Middle frontal gyrus (tissue), 1 donor: Measurements from ENCODE around the gene PTPRN.

Source experiments
- DNase-seq: peaks from one replicate; pipeline ENCODE4 v3.0.0-alpha.2; 2015; ENCODE audit warnings: low spot score; ENCODE audit errors: extremely low spot score

The PTPRN gene

DNA sequence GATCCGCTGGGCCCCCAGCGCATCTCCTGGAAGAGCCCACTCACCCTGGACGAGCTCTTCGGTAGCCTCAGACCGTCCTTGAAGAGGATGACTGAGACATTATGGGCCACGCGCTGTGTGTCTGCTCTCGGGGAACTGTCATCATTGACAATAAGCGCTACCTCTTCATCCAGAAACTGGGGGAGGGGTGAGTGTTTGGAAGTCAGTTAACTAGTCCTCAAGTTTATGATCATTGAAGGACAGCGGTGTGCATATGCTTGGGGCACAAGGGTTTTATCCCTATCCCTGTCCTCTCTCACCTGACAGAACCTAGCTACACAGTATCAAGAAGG lies 63.3 kb downstream of the PTPRN start:
- DNase-seq = no peak

DNA sequence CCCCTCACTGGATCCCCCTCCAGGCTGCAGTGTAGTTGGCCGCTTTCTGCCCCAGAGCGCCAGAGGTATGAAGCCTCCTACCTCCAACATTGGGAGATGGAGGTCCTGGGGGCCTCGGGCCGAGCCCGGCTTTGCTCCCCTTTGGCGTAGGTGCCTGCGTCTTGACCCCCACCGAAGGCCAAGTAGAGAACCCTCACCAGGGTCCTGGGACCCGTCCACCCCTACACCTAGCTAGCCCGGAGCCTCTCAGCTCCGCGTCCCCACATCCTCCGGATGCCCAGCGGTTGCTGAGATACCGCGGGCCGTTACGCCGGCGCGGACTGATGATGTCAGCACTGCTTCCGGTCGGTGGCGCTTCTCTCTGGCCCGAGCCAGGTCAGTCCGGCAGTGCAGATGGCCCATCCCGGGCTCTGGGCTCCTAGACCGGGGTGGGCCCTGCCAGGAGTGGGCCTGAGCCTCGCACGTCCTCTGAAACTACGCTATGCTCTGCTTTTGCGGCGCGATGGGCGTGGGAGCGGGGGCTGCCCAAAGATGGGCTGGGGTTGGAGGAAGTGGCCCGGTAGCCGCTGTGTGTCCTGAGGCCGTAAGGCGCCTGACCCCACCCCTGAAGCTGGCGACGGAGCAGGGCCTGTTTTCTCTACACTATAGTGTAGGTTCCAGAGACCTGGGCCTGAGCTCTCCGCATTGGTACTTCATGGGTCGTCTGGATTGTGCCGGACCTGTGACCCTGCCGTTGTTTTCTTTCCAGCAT lies 63.9 kb downstream of the PTPRN start, which contains the start of the genes GLB1L and STK16:
GLB1L (minus strand) TSS at position 297 of the 751 bp plus-strand sequence. CDS start 1,871 bp downstream, outside the sequence.
STK16 (plus strand) TSS at position 332 of the 751 bp plus-strand sequence. CDS start 521 bp downstream, outside the sequence.
- peak; percentile 91 for DNase-seq

DNA sequence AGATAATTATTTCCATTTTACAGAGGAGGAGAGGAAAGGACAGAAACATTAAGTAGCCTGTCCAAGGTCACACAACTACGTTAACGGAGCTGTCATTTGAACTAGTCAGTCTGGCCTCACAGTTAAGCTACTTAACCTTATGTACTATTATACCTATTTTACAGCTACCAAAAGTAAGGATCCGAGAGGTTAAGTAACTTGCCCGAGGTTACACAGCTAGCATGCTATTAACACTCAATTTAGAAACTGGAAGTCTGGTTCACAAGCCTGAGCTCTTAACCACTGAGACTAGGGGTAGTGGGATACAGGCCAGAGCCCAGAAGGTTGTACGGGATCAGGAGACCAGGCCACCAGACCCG lies 64.4 kb downstream of the PTPRN start:
- no peak for DNase-seq

DNA sequence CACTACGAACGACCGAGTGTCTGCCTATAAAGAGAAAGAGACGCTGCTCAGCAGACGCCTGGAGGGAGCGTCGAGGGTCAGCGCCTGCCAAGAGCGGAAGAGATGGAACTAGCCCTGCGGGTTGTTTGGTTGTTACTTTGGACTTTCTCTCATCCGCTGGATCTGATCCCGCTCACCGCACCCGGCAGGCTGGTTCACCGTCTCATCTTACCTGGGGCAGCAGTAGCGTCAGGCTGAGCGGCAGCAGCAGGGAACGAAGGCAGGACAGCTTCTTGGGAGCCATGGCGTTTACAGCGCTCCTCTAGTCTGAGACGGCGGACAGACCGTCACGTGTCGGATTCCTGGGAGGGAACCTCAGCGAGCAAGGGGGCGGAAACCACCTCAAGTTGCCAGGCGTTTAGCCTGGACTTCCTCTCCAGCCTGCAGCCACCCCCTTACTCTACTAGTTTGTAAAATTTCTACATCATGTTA lies 65.9 kb downstream of the PTPRN start:
- no peak for DNase-seq
